Neural progenitor cell (in vitro differentiated cells): ENCODE measurements around the gene ISLR.

Experiments
- EZH2 ChIP-seq: fragments of 200-600 bp; sonication (generic); IDR thresholded peaks from 2 replicates; pipeline ENCODE4 v1.6.1; 2017; ENCODE audit warnings: antibody characterized with exemption, mild to moderate bottlenecking, moderate library complexity
- EZH2phosphoT487 ChIP-seq: fragments of 200-600 bp; sonication (generic); IDR thresholded peaks from 2 replicates; pipeline ENCODE4 v1.6.1; 2017; ENCODE audit warnings: antibody characterized with exemption
- TF ChIP-seq, protein P1 (sequence below): fragments of 200-600 bp; sonication (generic); IDR thresholded peaks from 2 replicates; pipeline ENCODE4 v1.5.1; 2017; ENCODE audit warnings: antibody characterized with exemption, mild to moderate bottlenecking

DNA sequence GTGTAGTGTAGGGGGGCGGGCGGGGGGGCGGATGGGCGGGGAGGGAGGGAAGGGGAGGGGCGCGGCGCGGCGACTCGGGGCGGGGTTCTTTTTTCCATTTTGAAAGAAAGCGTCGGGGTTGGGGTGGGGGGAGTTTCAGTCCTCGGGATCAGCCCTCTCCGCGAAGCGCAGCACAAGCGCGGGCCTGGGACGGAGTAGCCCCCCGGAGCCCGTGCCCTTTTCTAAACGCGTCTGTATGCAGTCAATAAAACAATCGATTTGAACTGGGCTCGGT is 37.0 kb upstream of the ISLR start:
- TF ChIP-seq, protein P1, sequence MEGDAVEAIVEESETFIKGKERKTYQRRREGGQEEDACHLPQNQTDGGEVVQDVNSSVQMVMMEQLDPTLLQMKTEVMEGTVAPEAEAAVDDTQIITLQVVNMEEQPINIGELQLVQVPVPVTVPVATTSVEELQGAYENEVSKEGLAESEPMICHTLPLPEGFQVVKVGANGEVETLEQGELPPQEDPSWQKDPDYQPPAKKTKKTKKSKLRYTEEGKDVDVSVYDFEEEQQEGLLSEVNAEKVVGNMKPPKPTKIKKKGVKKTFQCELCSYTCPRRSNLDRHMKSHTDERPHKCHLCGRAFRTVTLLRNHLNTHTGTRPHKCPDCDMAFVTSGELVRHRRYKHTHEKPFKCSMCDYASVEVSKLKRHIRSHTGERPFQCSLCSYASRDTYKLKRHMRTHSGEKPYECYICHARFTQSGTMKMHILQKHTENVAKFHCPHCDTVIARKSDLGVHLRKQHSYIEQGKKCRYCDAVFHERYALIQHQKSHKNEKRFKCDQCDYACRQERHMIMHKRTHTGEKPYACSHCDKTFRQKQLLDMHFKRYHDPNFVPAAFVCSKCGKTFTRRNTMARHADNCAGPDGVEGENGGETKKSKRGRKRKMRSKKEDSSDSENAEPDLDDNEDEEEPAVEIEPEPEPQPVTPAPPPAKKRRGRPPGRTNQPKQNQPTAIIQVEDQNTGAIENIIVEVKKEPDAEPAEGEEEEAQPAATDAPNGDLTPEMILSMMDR, result no peak
- TF ChIP-seq EZH2 (no peak), EZH2phosphoT487 (no peak)
